ENCODE data around the gene WNT3A. TPM values are rescaled to one million over a fixed set of nuclear protein-coding genes. Genes with fewer than 3 reads are reported as not detected.

Gene WNT3A
- total RNA-seq, 4 donors from 2014 or later = not detected

GRCh38 chr1:228107636-228108035, 100.8 kb downstream of the WNT3A start:
- TF ChIP-seq CTCF (IDR thresholded peaks at IDR 0.05; ENCODE audit: low read depth) = no peak

DNA sequence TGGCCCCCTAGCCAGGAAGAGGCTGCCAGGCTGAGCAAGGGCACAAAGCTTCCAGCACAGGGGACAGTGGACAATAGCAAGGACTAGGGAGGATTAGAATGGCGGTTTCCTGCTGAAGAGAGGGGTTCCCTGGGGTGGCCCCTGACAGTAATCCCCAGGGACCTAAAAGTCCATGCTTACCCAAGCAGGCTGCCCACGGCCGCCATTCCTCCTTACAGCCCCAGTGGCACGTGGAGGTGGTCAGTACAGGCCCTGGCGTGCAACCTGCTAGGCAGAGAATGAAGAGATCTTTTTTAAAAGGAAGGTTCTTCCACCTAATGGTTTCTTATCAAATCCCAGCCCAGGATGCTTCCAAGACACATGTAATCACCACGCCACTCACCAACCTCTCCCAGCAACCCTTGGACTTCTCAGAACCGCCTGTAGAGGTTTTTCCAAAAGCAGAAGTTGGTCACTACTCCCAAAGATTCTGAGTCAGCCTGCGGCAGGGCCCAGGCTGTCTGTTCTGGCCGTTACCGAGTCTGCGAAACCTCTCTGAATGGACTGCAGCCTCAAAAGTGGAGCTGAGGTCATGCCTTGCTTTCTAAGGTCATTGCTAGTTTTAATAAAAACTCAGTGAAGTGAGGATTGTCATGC, 101.4 kb downstream of the WNT3A start:
- TF ChIP-seq CTCF (IDR thresholded peaks at IDR 0.05; ENCODE audit: low read depth) = no peak

- TF ChIP-seq CTCF (IDR thresholded peaks at IDR 0.05; ENCODE audit: low read depth) = no peak
Observed at GRCh38 chr1:228108742-228109072, 101.9 kb downstream of the WNT3A start.

GRCh38 chr1:228109073-228109961, 102.5 kb downstream of the WNT3A start, which contains the start of gene MRPL55:
MRPL55 (minus strand) TSS chr1:228109299; CDS start chr1:228108260, 1,039 bp downstream.
- TF ChIP-seq CTCF (IDR thresholded peaks at IDR 0.05; ENCODE audit: low read depth) = no peak

- TF ChIP-seq CTCF (IDR thresholded peaks at IDR 0.05; ENCODE audit: low read depth) = no peak
Observed at GRCh38 chr1:228109962-228110488, 103.2 kb downstream of the WNT3A start.

GRCh38 chr1:228110556-228110955, 103.8 kb downstream of the WNT3A start:
- no peak for TF ChIP-seq CTCF (IDR thresholded peaks at IDR 0.05; ENCODE audit: low read depth)

Small RNAs within 50 kb of the gene (small RNA-seq; reads per million reads assigned to genes)
- gene SEPT14P17 = not detected

Other genes with a start within 250 kb of the WNT3A start
- not detected for gene PRSS38, start 191.3 kb upstream of the WNT3A start, total RNA-seq
- under 1 TPM in 3 of 4 donors, not detected in 1; 0.17 to 0.88 (median 0.57) TPM for gene WNT9A, start 59.1 kb upstream of the WNT3A start, total RNA-seq
- 100 to 1,000 TPM; 227 to 245 (median 236) TPM for gene ARF1, start 75.7 kb downstream of the WNT3A start, total RNA-seq
- 10 to 100 TPM in 2 of 4 donors, 1 to 10 TPM in 2; 2.8 to 19.2 (median 9.3) TPM for gene C1orf35, start 96.3 kb downstream of the WNT3A start, total RNA-seq
- gene MRPL55, start 102.3 kb downstream of the WNT3A start, total RNA-seq = 100 to 1,000 TPM in 1 of 4 donors, 10 to 100 TPM in 3; 45.3 to 102 (median 49.9) TPM
- gene GUK1, start 133.3 kb downstream of the WNT3A start, total RNA-seq = 100 to 1,000 TPM; 179 to 306 (median 285) TPM
- gene GJC2, start 142.9 kb downstream of the WNT3A start, total RNA-seq = 1 to 10 TPM in 2 of 4 donors, under 1 TPM in 2; 0.68 to 3.0 (median 1.1) TPM
- gene IBA57, start 158.8 kb downstream of the WNT3A start, total RNA-seq = 1 to 10 TPM; 2.8 to 9.0 (median 4.4) TPM
- gene OBSCN, start 201.0 kb downstream of the WNT3A start, total RNA-seq = 1 to 10 TPM; 4.1 to 4.9 (median 4.7) TPM